Astrocyte of the hippocampus (primary cell): ENCODE data around the gene PHTF2.
"Not testable (repeated sequence)": the region's sequence is repeated elsewhere in the genome, so short reads cannot be mapped to it uniquely, and the experiment has no call there.

Source experiments
- DNase-seq: peaks from one replicate; pipeline ENCODE4 v3.0.0; 2011; ENCODE audit warnings: low read depth, low spot score

PHTF2 gene

GRCh38 chr7:77830649-77831355 lies 32.2 kb downstream of the PHTF2 start:
- no peak for DNase-seq

DNA sequence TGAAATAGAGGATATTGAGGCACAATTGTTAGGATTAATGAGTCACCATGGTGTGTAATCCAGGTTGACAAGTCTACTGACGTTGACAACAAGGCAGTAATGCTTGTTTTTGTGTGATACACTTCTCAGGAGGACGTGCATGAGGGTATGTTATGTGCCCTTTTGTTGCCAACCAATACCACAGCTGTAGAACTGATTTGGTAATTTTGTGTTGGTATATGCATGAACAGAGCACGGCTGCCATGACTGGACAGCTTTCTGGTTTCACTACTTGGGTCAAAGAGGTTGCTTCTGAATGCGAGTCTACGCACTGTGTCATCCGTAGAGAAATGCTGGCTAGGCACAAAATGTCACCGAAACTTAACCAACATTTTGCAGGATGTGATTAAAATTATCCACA lies 32.9 kb downstream of the PHTF2 start:
- DNase-seq = no peak

DNA sequence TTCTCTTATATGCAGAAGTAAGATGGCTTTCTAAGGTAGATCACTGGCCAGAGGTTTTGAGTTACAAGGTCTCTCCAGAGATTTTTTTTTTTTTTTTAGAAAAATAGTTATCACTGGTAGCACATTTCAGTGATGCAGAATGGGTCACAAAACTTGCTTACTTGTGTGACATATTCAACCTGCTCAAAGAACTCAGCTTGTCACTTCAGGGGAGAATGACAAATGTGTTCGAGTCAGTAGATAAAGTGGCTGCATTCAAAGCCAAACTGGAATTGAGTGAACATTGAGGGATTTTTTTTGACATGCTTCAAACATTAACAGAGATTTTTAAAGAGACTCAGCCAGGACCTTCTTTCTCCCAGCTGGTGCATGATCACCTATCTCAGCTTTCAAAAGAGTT lies 33.4 kb downstream of the PHTF2 start:
- no peak for DNase-seq

DNA sequence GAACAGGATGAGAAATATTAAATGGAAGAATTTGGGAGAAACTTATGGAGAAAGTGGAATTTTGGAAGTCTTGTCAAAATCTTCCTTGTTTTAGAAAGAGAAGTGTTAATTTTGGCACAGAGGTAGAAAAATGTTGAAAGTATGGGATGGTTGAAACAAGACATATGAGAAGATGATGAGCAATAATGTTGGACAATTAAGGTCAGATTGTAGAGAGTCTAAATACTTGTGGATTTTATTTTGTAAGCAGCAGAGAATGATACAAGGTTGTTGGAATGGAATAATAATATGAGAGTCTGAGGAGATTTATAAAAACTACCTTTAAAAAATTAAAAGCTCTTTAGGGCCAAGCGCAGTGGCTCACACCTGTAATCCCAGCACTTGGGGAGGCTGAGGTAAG lies 34.6 kb downstream of the PHTF2 start:
- no peak for DNase-seq

DNA sequence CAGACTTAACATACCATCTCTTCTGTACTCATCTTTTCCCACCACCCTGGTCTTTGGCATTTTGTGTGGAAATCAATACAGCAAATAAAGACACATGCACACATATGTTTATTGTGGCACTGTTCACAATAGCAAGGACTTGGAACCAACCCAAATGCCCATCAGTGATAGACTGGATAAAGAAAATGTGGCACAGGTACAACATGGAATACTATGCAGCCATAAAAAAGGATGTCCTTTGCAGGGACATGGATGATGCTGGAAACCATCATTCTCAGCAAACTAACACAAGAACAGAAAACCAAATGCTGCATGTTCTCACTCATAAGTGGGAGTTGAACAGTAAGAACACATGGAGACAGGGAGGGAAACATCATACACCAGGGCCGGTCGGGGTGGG lies 37.9 kb downstream of the PHTF2 start:
- DNase-seq = not testable (repeated sequence)

DNA sequence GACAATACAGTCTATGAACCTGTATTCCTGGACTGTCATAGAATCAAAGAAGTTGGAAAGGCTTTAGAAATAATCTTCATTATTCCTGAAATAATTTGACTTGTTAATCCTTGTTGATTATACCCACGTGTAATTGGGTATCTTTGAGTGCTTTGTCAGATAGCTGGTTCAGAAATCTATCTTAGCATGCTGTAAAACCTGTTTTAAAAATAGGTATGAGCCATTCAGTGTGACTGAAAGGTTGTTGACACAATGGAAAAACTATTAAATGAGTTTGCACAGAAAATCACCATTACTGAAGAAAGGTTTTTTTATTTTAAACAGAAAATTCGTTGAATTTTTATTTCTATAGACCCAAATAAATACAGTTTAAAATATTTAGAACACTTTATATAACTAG lies 38.7 kb downstream of the PHTF2 start:
- DNase-seq = no peak

DNA sequence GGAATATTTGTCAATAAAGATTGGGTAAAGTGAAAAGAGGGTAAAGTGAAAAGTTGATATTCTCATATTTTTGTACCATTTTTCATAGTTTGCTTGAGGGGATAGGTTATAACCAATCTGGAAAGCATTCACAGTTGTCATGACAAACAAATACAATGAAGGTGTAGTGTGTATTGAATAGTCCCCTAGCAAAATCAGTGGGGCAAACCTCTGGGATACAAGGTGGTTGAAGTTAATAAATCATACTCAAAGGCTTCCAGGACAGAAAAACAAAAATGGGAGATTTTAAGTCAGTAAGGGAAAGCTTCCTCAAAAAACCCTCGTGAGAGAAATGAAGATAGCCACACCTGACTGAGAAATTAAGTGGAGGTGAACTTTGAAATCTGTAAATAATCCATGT lies 39.4 kb downstream of the PHTF2 start:
- DNase-seq = no peak

- DNase-seq = no peak
Measured at GRCh38 chr7:77838929-77839491, 40.4 kb downstream of the PHTF2 start.

- no peak for DNase-seq
Measured at GRCh38 chr7:77839919-77840318, 41.3 kb downstream of the PHTF2 start.

DNA sequence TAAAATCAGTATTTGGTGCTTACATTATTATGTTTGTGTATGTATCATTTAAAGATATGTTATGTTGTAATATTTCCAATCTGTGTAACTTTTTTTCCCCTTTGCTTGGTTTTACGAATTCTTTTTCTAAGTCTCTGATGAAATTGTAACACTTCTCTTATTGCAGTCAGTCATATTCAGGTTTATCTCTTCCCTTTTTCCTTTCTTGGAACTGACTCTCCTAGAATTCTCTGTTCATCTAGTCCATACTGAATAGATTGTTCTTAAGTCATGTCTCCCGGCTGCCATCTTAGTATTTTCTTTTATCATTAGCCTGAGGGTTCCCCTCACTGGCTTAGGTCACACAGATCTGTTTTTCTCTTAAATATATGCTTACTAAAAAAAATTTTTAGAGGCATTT lies 44.6 kb downstream of the PHTF2 start:
- DNase-seq = no peak

GRCh38 chr7:77846317-77847092 lies 47.9 kb downstream of the PHTF2 start:
- DNase-seq = no peak

GRCh38 chr7:77855371-77856083 lies 57.0 kb downstream of the PHTF2 start:
- peak; percentile 33 for DNase-seq

- DNase-seq = no peak
Measured at GRCh38 chr7:77858278-77858677, 59.7 kb downstream of the PHTF2 start.

- DNase-seq = no peak
Measured at GRCh38 chr7:77859343-77859742, 60.8 kb downstream of the PHTF2 start.

GRCh38 chr7:77862691-77863090 lies 64.1 kb downstream of the PHTF2 start:
- DNase-seq = no peak

- DNase-seq = no peak
Measured at GRCh38 chr7:77863860-77864259, 65.3 kb downstream of the PHTF2 start.

DNA sequence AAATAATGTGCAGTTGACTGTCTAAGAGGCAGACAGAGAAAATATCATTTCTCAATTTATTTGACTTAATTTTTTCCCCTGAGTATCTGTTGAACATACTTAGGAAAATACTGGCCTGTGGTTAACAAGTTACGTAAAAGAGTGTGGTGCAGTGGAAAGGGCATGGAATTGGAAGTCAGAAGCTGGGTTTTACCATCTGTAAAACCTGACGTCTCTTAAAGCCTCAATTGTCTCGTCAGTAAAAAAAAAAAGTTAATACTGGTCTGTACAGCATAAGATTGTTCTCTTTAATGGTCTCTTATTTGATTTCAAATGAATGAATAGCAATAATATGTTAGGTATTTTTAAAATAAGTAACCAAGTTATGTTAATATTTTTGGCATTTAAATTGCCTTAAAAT lies 67.8 kb downstream of the PHTF2 start:
- no peak for DNase-seq

DNA sequence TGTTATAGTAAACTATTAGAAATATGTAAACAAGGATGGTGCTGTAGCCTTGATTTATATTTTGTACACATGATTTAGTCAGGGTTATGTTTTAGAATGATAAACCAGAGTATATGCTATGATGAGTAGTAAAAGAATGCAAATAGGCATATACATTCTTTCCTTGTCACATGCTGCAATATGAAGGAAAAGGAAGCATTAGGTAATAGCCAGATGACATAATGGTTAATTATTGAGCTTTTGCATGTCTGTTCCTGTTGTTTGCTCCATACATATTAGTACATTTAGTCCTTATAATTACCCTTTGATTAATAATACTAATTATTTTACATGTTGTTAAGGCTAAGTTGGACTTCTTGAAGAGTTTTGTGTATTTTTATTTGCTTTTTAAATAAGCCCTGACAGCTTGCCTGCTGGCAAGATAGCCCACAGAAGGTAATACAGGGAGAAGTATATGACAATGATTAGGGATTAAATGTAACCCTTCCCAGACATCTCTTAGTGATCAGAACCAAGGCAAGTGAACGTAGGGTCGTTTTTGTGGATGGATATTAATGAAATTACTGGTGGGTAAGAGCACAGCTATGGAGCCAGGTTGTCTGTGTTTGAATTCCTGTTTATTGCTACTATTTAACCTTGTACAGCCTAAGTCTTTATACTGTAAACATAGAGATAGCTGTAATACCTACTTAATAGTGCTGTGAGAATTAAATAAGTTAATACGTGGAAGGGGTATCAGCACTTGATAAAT lies 68.4 kb downstream of the PHTF2 start:
- DNase-seq = no peak

DNA sequence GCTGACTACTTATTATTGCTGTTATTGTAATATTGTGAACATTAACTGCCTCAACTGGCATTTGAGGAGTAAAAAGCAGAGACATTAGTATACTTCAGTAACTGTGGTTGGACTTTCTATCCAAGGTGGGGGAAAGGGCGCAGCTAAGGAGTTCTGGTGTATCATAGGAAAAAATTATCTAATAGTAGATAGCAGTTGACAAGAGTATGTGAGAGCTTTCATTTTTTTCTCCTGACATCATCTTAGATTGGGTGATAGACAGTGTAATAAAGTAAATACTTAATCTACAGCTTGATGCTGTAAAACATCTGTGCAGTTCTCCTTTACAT lies 68.9 kb downstream of the PHTF2 start:
- no peak for DNase-seq

- not testable (repeated sequence) for DNase-seq
Measured at GRCh38 chr7:77872256-77872655, 73.7 kb downstream of the PHTF2 start.

DNA sequence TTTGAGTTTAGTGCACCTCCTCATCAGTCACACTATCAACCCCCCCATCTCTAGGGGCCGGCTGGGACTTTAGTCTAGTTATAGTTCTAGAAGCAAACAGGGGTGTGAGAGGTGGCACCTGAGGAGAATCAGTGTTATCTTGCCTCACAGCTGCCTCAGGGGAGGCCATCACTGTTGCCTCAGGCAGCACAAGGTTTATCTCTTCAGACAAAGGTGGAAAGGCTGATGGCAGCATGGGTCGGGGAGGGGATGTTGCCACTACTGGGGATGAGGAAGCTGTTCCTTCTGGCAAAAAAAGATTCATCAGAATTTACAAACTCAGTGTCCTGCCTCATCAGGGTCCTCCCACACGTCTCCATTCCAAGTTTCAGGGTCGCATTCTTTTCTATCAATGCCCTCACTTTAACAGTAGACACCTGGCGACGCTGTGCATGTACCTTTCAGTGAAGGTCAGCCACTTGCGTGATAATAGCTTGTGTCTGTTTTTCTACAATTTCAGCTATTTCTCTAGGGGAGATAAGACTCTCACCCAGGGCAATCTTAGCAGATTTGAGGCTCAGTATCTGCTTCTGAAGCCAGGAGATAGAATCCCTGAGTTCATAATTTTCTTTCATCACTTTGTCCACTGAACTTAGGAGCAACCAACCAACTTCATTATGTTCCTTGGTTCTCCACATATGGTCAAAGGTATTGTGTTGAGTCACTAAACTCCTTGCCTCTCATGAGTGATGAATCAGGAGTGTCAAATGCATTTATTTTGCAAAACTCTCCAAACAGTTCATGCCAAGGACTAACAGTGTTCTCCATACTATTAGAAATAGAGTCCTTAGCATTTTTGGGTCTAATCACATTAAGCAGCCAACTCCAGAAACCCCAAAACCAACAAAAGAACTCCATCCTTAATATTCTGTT lies 75.1 kb downstream of the PHTF2 start:
- DNase-seq = not testable (repeated sequence)
